Sigmoid colon (tissue), 7 donors: Measurements from ENCODE around the gene ZDHHC7. TPM values are rescaled to one million over a fixed set of nuclear protein-coding genes. Genes with fewer than 3 reads are reported as not detected.

ENCODE experiments used
- DNase-seq: peaks from one replicate; pipeline ENCODE4 v3.0.0-alpha.2; 2019
- H3K27ac ChIP-seq, 4 donors: fragments of 200-600 bp; sonication (generic); one replicate each; pipeline ENCODE4 v1.5.1; 2016 to 2019; ENCODE audit warnings: mild to moderate bottlenecking in 1 of 4
- H3K27me3 ChIP-seq, 3 donors: fragments of 200-600 bp; sonication (generic); one replicate each; pipeline ENCODE4 v1.5.1; 2019; ENCODE audit warnings: mild to moderate bottlenecking in 1 of 3
- H3K36me3 ChIP-seq, 4 donors: fragments of 200-600 bp; sonication (generic); one replicate each; pipeline ENCODE4 v1.5.1; 2016 to 2019
- H3K4me1 ChIP-seq, 4 donors: fragments of 200-600 bp; sonication (generic); one replicate each; pipeline ENCODE4 v1.5.1; 2017 to 2019
- H3K4me3 ChIP-seq, 4 donors: fragments of 200-600 bp; sonication (generic); one replicate each; pipeline ENCODE4 v1.5.1; 2017 to 2019; ENCODE audit warnings: mild to moderate bottlenecking in 2 of 4, moderate library complexity in 1 of 4
- H3K9me3 ChIP-seq, 4 donors: fragments of 200-600 bp in 3 of 4; sonication (generic) in 3 of 4; one replicate each; pipeline versions ENCODE4 v1.5.1 to v1.6.1; 2013 to 2019
- EP300 ChIP-seq, 4 donors: sonication (generic); formaldehyde crosslinking; IDR thresholded peaks; one replicate each; pipeline ENCODE4 v1.6.1; 2017; ENCODE audit warnings: antibody characterized with exemption in 4 of 4
- POLR2A ChIP-seq, 2 donors: fragments of 450-650 bp; IDR thresholded peaks; one replicate each; pipeline ENCODE4 v1.6.1; 2016; ENCODE audit warnings: antibody characterized with exemption in 2 of 2, mild to moderate bottlenecking in 2 of 2, moderate library complexity in 2 of 2
- POLR2AphosphoS5 ChIP-seq, 4 donors: sonication (generic); formaldehyde crosslinking; IDR thresholded peaks; one replicate each; pipeline ENCODE4 v1.6.1; 2017; ENCODE audit warnings: antibody characterized with exemption in 4 of 4
- WGBS, 2 donors: extraction: QIAGEN DNeasy Blood & Tissue Kit; methylation state at CpG; one replicate each; pipeline ENCODE4 v1.1.7; 2013; 5-methylcytosine and 5-hydroxymethylcytosine counted together
- intact Hi-C: fragments of 100-400 bp; cut with DNase I; formaldehyde crosslinking; loops from one replicate; pipeline ENCODE4 v1.15.1; 2023
- polyA plus RNA-seq, 3 donors: library from polyadenylated mRNA; stranded (reverse); fragments of 200-250 nt; gene quantifications; one replicate each; pipeline ENCODE4 v1.2.3, GENCODE V29; 2013
- total RNA-seq, 4 donors: library from RNA; depleted of rRNA; stranded (reverse); fragments of >200 nt; gene quantifications; one replicate each; pipeline ENCODE4 v1.1.0, GENCODE V29; 2016
- TF ChIP-seq, protein P1 (sequence below), 4 experiments: fragments of 450-650 bp in 3 of 4; fragments of 200-600 bp in 1 of 4; IDR thresholded peaks; one replicate each; pipeline ENCODE4 v1.5.1; 2016 to 2019; ENCODE audit warnings: antibody characterized with exemption in 4 of 4, mild to moderate bottlenecking in 3 of 4, moderate library complexity in 2 of 4
- donor health status: healthy with polysubstance abuse.
- donor health status: Bipolar disorder and iron deficiency.
- donor health status: healthy.

ZDHHC7 gene
- total and polyA plus RNA-seq, 7 donors, result 20.8 to 69.5 (median 56.2) TPM

DNA sequence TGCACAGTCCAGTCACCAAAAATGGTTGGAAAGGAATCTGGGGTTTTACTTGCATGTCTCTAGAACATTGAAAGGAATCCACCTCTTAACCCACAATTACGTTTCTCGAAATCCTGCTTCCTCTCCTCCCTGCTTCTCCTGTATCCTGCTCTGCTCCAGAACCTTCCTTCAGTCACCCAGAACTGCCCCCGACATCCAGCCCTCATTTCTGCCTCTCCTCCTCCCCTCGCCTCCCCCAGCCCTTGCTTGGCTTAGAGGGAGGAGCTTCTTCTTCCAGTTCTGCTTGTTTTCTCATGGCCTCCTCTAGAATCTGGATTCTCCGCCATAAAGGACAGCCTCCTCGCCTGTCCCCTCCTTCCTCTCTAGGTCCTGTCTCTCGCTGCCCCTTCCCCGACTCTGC is 48.3 kb downstream of the ZDHHC7 start:
- intact Hi-C loops, result no loop called here
- Histone ChIP-seq H3K27ac (no peak overlapping the region), H3K9me3 (no peaks in the 10 kb centered on the region), H3K27me3 (no peaks in the 10 kb centered on the region), H3K4me1 (peaks cover 0 to 7% (median 2%) of the 10 kb centered on the region in 4 donors), H3K4me3 (no peak overlapping the region), H3K36me3 (no peaks in the 10 kb centered on the region)
- DNase-seq, result no peak
- 78 to 85% methylated on average over 8 of the region's 8 CpGs for WGBS, 2 donors
- TF ChIP-seq POLR2AphosphoS5 (IDR thresholded peaks at IDR 0.05) (no peak), EP300 (IDR thresholded peaks at IDR 0.05) (no peak), POLR2A (IDR thresholded peaks at IDR 0.05) (no peak)
- TF ChIP-seq, protein P1, sequence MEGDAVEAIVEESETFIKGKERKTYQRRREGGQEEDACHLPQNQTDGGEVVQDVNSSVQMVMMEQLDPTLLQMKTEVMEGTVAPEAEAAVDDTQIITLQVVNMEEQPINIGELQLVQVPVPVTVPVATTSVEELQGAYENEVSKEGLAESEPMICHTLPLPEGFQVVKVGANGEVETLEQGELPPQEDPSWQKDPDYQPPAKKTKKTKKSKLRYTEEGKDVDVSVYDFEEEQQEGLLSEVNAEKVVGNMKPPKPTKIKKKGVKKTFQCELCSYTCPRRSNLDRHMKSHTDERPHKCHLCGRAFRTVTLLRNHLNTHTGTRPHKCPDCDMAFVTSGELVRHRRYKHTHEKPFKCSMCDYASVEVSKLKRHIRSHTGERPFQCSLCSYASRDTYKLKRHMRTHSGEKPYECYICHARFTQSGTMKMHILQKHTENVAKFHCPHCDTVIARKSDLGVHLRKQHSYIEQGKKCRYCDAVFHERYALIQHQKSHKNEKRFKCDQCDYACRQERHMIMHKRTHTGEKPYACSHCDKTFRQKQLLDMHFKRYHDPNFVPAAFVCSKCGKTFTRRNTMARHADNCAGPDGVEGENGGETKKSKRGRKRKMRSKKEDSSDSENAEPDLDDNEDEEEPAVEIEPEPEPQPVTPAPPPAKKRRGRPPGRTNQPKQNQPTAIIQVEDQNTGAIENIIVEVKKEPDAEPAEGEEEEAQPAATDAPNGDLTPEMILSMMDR (IDR thresholded peaks at IDR 0.05), result no peak

DNA sequence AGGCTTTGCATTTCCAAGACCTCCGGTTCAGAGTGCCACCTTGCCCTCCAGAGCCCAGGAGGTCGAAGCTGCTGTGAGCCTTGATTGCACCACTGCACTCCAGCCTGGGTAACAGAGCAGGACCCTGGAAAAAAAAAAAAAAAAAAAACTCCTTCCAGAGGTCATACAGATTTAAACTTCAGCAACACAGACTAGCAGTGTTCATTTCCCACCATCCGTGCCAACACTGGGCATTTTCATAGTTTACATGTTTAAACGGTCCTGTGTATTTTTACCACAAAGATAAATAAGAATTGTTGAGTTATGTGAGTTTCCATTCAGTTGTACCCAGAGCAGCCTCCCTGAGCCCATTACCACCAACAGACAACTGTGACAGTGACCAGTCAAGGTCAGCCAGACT is 50.4 kb downstream of the ZDHHC7 start:
- no peak for DNase-seq
- no peaks in the 10 kb centered on the region for H3K4me1 ChIP-seq
- intact Hi-C loops, result no loop called here
- H3K36me3 ChIP-seq, result no peaks in the 10 kb centered on the region
- TF ChIP-seq EP300 (IDR thresholded peaks at IDR 0.05) (no peak), POLR2AphosphoS5 (IDR thresholded peaks at IDR 0.05) (no peak), POLR2A (IDR thresholded peaks at IDR 0.05) (no peak)
- TF ChIP-seq, protein P1 (IDR thresholded peaks at IDR 0.05), result no peak
- H3K27me3 ChIP-seq, result no peaks in the 10 kb centered on the region
- no peak overlapping the region for H3K27ac ChIP-seq
- 80 to 86% methylated on average over 4 of the region's 4 CpGs for WGBS, 2 donors
- H3K4me3 ChIP-seq, result no peak overlapping the region
- H3K9me3 ChIP-seq, result no peaks in the 10 kb centered on the region

DNA sequence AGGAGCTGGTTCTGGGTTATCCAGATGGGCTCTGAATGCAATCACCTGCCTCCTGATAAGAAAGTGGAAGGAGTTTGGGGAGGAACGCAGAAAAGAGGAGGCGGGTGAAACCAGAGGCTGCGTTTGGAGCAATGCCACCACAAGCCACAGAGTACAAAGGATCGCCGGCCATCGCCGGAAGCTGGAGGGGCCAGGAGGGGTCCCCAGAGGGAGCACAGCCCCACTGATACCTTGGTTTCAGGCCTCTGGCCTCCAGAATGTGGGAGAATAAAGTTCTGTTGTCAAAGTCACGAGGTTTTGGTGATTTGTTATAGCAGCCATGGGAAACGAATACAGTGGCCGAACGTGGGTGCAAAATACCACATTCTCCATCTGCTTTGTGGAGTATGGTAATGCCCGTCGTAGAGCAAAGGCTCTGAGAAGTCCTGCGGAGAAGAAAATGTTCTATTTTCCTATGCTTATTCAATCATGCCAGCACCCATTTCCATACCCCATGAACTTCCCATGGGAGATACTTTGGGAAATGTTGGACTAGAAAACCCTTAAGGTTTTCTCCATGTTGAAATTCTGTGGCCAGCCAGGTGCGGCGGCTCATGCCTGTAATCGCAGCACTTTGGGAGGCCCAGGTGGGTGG is 51.4 kb downstream of the ZDHHC7 start:
- no peak overlapping the region for H3K4me3 ChIP-seq
- no peak overlapping the region for H3K27ac ChIP-seq
- H3K36me3 ChIP-seq, result no peaks in the 10 kb centered on the region
- no peaks in the 10 kb centered on the region for H3K9me3 ChIP-seq
- intact Hi-C loops, result loop anchor here (10.0 kb wide), 1 partner anchor 95 kb away; no protein-coding TSS in a partner anchor
- no peak for TF ChIP-seq POLR2A (IDR thresholded peaks at IDR 0.05)
- TF ChIP-seq, protein P1 (IDR thresholded peaks at IDR 0.05), result no peak
- TF ChIP-seq EP300 (IDR thresholded peaks at IDR 0.05), result no peak
- TF ChIP-seq POLR2AphosphoS5 (IDR thresholded peaks at IDR 0.05), result no peak
- no peaks in the 10 kb centered on the region for H3K4me1 ChIP-seq
- no peak for DNase-seq
- 86 to 87% methylated on average over 17 of the region's 17 CpGs for WGBS, 2 donors
- no peaks in the 10 kb centered on the region for H3K27me3 ChIP-seq

DNA sequence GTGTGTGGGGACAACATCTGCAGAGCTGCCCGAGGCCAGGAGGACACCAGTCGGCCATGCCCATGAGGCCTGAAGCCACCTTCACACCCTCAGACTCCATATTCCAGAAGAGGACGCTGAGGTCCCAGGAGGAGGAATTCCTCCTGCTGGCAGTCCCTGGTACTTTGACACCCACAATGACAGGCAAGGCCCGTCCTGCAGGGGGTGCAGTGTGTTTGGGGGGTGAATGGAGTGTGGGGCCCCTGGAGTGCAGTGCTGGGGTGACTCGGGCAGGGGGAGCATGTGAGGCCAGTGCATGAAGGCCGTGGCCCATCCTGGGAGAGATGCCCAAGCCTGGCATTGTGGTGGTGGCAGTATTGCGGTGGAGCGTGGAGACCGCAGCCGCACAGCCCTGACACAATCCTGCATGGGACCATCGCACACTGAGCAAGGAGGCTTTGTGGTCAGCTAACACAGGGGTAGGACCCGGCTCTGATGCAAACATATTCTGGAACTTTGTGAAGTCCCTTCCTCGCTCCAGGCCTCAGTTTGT is 52.2 kb downstream of the ZDHHC7 start:
- Histone ChIP-seq H3K36me3 (no peaks in the 10 kb centered on the region), H3K27me3 (no peaks in the 10 kb centered on the region), H3K27ac (no peak overlapping the region), H3K4me3 (no peak overlapping the region), H3K4me1 (peaks cover 0 to 3% (median 0%) of the 10 kb centered on the region in 4 donors), H3K9me3 (no peaks in the 10 kb centered on the region)
- TF ChIP-seq POLR2AphosphoS5 (IDR thresholded peaks at IDR 0.05) (no peak), EP300 (IDR thresholded peaks at IDR 0.05) (no peak), POLR2A (IDR thresholded peaks at IDR 0.05) (no peak)
- TF ChIP-seq, protein P1 (IDR thresholded peaks at IDR 0.05), result no peak
- intact Hi-C loops, result loop anchor here (10.0 kb wide), 1 partner anchor 94 kb away; no protein-coding TSS in a partner anchor
- 85 to 91% methylated on average over 13 of the region's 13 CpGs for WGBS, 2 donors
- DNase-seq, result no peak
